Spinal cord (tissue), 10 donors: ENCODE measurements around the gene POLDIP2. TPM values are rescaled to one million over a fixed set of nuclear protein-coding genes. Genes with fewer than 3 reads are reported as not detected.

Source experiments
- DNase-seq, 6 donors: peaks; one replicate each; pipeline versions ENCODE4 v3.0.0 to v3.0.0-alpha.2; 2013 to 2015; ENCODE audit warnings: low spot score in 6 of 6, low read depth in 4 of 6
- H3K27ac ChIP-seq: one replicate; pipeline ENCODE4 v1.5.1; 2013; ENCODE audit warnings: low read depth, low read length, control low read depth
- H3K27me3 ChIP-seq: one replicate; pipeline ENCODE4 v1.6.1; 2013; ENCODE audit warnings: low read length; ENCODE audit not compliant: control insufficient read depth, insufficient read depth
- H3K36me3 ChIP-seq: one replicate; pipeline ENCODE4 v1.6.1; 2013; ENCODE audit warnings: low read length; ENCODE audit not compliant: control insufficient read depth, insufficient read depth
- H3K4me1 ChIP-seq: one replicate; pipeline ENCODE4 v1.6.1; 2013; ENCODE audit warnings: low read length; ENCODE audit not compliant: control insufficient read depth, insufficient read depth
- H3K4me3 ChIP-seq: one replicate; pipeline ENCODE4 v1.5.1; 2013; ENCODE audit warnings: low read depth, low read length, control low read depth
- H3K9me3 ChIP-seq: one replicate; pipeline ENCODE4 v1.6.1; 2013; ENCODE audit warnings: low read length; ENCODE audit not compliant: control insufficient read depth, insufficient read depth
- WGBS: methylation state at CpG from one replicate; pipeline ENCODE4 v1.1.5; 2013; ENCODE audit warnings: missing lambda C conversion rate; ENCODE audit not compliant: insufficient coverage; 5-methylcytosine and 5-hydroxymethylcytosine counted together
- polyA plus RNA-seq, 2 donors: library from polyadenylated mRNA; unstranded; fragments of 120-200 nt; gene quantifications; one replicate each; pipeline ENCODE4 v1.2.1, GENCODE V29; 2013; ENCODE audit not compliant: insufficient read length in 2 of 2
- total RNA-seq, 2 donors: library from RNA; depleted of rRNA in 1 of 2; stranded (reverse); fragments of 120-200 nt in 1 of 2; fragments of >200 nt in 1 of 2; gene quantifications; one replicate each; pipeline versions ENCODE4 v1.2.3 to v1.2.4, GENCODE V29; 2013 to 2014
- donor health status: healthy.

The POLDIP2 gene
- total and polyA plus RNA-seq, 4 donors = 40.3 to 89.1 (median 85.8) TPM

GRCh38 chr17:28399808-28400207 lies 42.5 kb upstream of the POLDIP2 start:
- Histone ChIP-seq H3K4me1 (peaks cover 6% of the 10 kb centered on the region), H3K27ac (no peak overlapping the region), H3K36me3 (peaks cover 60% of the 10 kb centered on the region), H3K4me3 (no peak overlapping the region), H3K9me3 (no peaks in the 10 kb centered on the region), H3K27me3 (no peaks in the 10 kb centered on the region)
- 100% methylated on average over 2 of the region's 4 CpGs for WGBS
- DNase-seq = no peak

GRCh38 chr17:28398280-28398981 lies 41.1 kb upstream of the POLDIP2 start:
- 81% methylated on average over 5 of the region's 6 CpGs for WGBS
- Histone ChIP-seq H3K9me3 (no peaks in the 10 kb centered on the region), H3K36me3 (peaks cover 67% of the 10 kb centered on the region), H3K4me1 (no peaks in the 10 kb centered on the region), H3K27ac (no peak overlapping the region), H3K27me3 (no peaks in the 10 kb centered on the region), H3K4me3 (no peak overlapping the region)
- DNase-seq = no peak

- Histone ChIP-seq H3K4me3 (no peak overlapping the region), H3K27ac (no peak overlapping the region), H3K27me3 (no peaks in the 10 kb centered on the region), H3K4me1 (no peaks in the 10 kb centered on the region), H3K36me3 (peaks cover 71% of the 10 kb centered on the region), H3K9me3 (no peaks in the 10 kb centered on the region)
- 74% methylated on average over 7 of the region's 7 CpGs for WGBS
- no peak for DNase-seq
These were observed 40.5 kb upstream of the POLDIP2 start for GRCh38 chr17:28397687-28398279.

- H3K27me3 ChIP-seq = no peaks in the 10 kb centered on the region
- DNase-seq = no peak
- peaks cover 75% of the 10 kb centered on the region for H3K36me3 ChIP-seq
- H3K4me3 ChIP-seq = no peak overlapping the region
- 85% methylated on average over 2 of the region's 3 CpGs for WGBS
- H3K27ac ChIP-seq = no peak overlapping the region
- H3K4me1 ChIP-seq = no peaks in the 10 kb centered on the region
- H3K9me3 ChIP-seq = no peaks in the 10 kb centered on the region
These were observed 39.9 kb upstream of the POLDIP2 start for GRCh38 chr17:28397275-28397674.

- WGBS = 89% methylated on average over 6 of the region's 6 CpGs
- Histone ChIP-seq H3K27me3 (no peaks in the 10 kb centered on the region), H3K4me3 (no peak overlapping the region), H3K4me1 (no peaks in the 10 kb centered on the region), H3K9me3 (no peaks in the 10 kb centered on the region), H3K36me3 (peaks cover 75% of the 10 kb centered on the region), H3K27ac (no peak overlapping the region)
- no peak for DNase-seq
These were observed 39.4 kb upstream of the POLDIP2 start for GRCh38 chr17:28396635-28397239.

GRCh38 chr17:28395968-28396367 lies 38.6 kb upstream of the POLDIP2 start:
- 84% methylated on average over 6 of the region's 6 CpGs for WGBS
- peaks cover 82% of the 10 kb centered on the region for H3K36me3 ChIP-seq
- DNase-seq = no peak
- no peak overlapping the region for H3K27ac ChIP-seq
- H3K4me3 ChIP-seq = no peak overlapping the region
- no peaks in the 10 kb centered on the region for H3K27me3 ChIP-seq
- no peaks in the 10 kb centered on the region for H3K4me1 ChIP-seq
- no peaks in the 10 kb centered on the region for H3K9me3 ChIP-seq

- Histone ChIP-seq H3K27me3 (no peaks in the 10 kb centered on the region), H3K4me3 (no peak overlapping the region), H3K9me3 (no peaks in the 10 kb centered on the region), H3K36me3 (peaks cover 83% of the 10 kb centered on the region), H3K27ac (no peak overlapping the region), H3K4me1 (no peaks in the 10 kb centered on the region)
- no peak for DNase-seq
- 80% methylated on average over 1 of the region's 2 CpGs for WGBS
These were observed 38.1 kb upstream of the POLDIP2 start for GRCh38 chr17:28395426-28395825.

- no peak for DNase-seq
- no peak overlapping the region for H3K27ac ChIP-seq
- H3K36me3 ChIP-seq = peaks cover 80% of the 10 kb centered on the region
- H3K4me1 ChIP-seq = no peaks in the 10 kb centered on the region
- no peaks in the 10 kb centered on the region for H3K9me3 ChIP-seq
- WGBS = 86% methylated on average over 5 of the region's 7 CpGs
- no peaks in the 10 kb centered on the region for H3K27me3 ChIP-seq
- no peak overlapping the region for H3K4me3 ChIP-seq
These were observed 37.2 kb upstream of the POLDIP2 start for GRCh38 chr17:28394337-28395116.

- Histone ChIP-seq H3K27ac (no peak overlapping the region), H3K4me3 (no peak overlapping the region), H3K9me3 (no peaks in the 10 kb centered on the region), H3K36me3 (peaks cover 77% of the 10 kb centered on the region), H3K4me1 (no peaks in the 10 kb centered on the region), H3K27me3 (no peaks in the 10 kb centered on the region)
- WGBS = 65% methylated on average over 5 of the region's 10 CpGs
- DNase-seq = no peak
These were observed 35.2 kb upstream of the POLDIP2 start for GRCh38 chr17:28392491-28392890.
